Transverse colon (tissue), 4 donors: Measurements from ENCODE around the gene HOXD10. TPM values are rescaled to one million over a fixed set of nuclear protein-coding genes. Genes with fewer than 3 reads are reported as not detected.

Experiments
- DNase-seq: peaks from one replicate; pipeline ENCODE4 v3.0.0-alpha.2; 2019
- H3K27ac ChIP-seq, 4 donors: fragments of 200-600 bp; sonication (generic); 2 replicates each; pipeline ENCODE4 v1.5.1; 2016 to 2018; ENCODE audit warnings: inconsistent platforms in 4 of 4
- H3K27me3 ChIP-seq: fragments of 200-600 bp; sonication (generic); 2 replicates; pipeline ENCODE4 v1.5.1; 2017; ENCODE audit warnings: inconsistent platforms
- H3K36me3 ChIP-seq, 4 donors: fragments of 200-600 bp; sonication (generic); 2 replicates each; pipeline ENCODE4 v1.5.1; 2017 to 2019; ENCODE audit warnings: inconsistent platforms in 4 of 4
- H3K4me1 ChIP-seq, 4 donors: fragments of 200-600 bp; sonication (generic); 2 replicates each; pipeline ENCODE4 v1.5.1; 2017 to 2020; ENCODE audit warnings: inconsistent platforms in 4 of 4
- H3K4me3 ChIP-seq, 4 donors: fragments of 200-600 bp; sonication (generic); 1 replicate in 1 of 4; 2 replicates in 3 of 4; pipeline versions ENCODE4 v1.5.1 to v1.6.1; 2017 to 2019; ENCODE audit warnings: inconsistent platforms in 4 of 4
- H3K9me3 ChIP-seq, 2 donors: fragments of 200-600 bp; sonication (generic); 2 replicates each; pipeline ENCODE4 v1.5.1; 2017 to 2019; ENCODE audit warnings: inconsistent platforms in 2 of 2
- CTCF ChIP-seq, 5 experiments: fragments of 200-600 bp in 3 of 5; fragments of 450-650 bp in 2 of 5; sonication (generic) in 3 of 5; IDR thresholded peaks; 1 replicate in 2 of 5; 2 replicates in 3 of 5; pipeline ENCODE4 v1.5.1; 2016 to 2017; ENCODE audit warnings: antibody characterized with exemption in 5 of 5, inconsistent platforms in 3 of 5, mild to moderate bottlenecking in 2 of 5, moderate library complexity in 1 of 5
- EP300 ChIP-seq: sonication (generic); formaldehyde crosslinking; IDR thresholded peaks from one replicate; pipeline ENCODE4 v1.6.1; 2017; ENCODE audit warnings: antibody characterized with exemption, low read depth
- POLR2A ChIP-seq: fragments of 450-650 bp; IDR thresholded peaks from one replicate; pipeline ENCODE4 v1.6.1; 2016; ENCODE audit warnings: antibody characterized with exemption, mild to moderate bottlenecking, moderate library complexity
- POLR2AphosphoS5 ChIP-seq, 3 donors: sonication (generic); formaldehyde crosslinking; IDR thresholded peaks; one replicate each; pipeline ENCODE4 v1.6.1; 2016; ENCODE audit warnings: antibody characterized with exemption in 3 of 3
- WGBS, 2 donors: methylation state at CpG; one replicate each; pipeline ENCODE4 v1.1.5; 2018; ENCODE audit warnings: low coverage in 1 of 2; 5-methylcytosine and 5-hydroxymethylcytosine counted together
- in situ Hi-C, 4 donors: fragments of 200-750 bp; cut with MboI; loops; one replicate each; pipeline versions ENCODE4 v1.15.0 to v1.15.1; 2017; ENCODE audit warnings: low sequenced_read_pairs in 3 of 4, low pct_ligation_motif_present in 1 of 4, low pct_unique_long_range_greater_than_20kb in 1 of 4
- intact Hi-C: fragments of 100-400 bp; cut with DNase I; formaldehyde crosslinking; loops from one replicate; pipeline ENCODE4 v1.15.1; 2023; ENCODE audit warnings: low total_unique reads
- total RNA-seq, 4 donors: library from RNA; depleted of rRNA; stranded (reverse); fragments of >200 nt; gene quantifications; one replicate each; pipeline ENCODE4 v1.1.0, GENCODE V29; 2016

The HOXD10 gene
- total RNA-seq, 4 donors from 2014 or later: 1.1 to 25.1 (median 7.6) TPM

GRCh38 chr2:176133389-176133788 lies 16.8 kb downstream of the HOXD10 start:
- Histone ChIP-seq H3K4me3 (no peak overlapping the region), H3K4me1 (peaks cover 11 to 64% (median 38%) of the 10 kb centered on the region in 4 donors), H3K27me3 (peaks cover 61% of the 10 kb centered on the region), H3K27ac (peak overlapping the region; percentile 94 to 96 (median 94)), H3K36me3 (no peaks in the 10 kb centered on the region), H3K9me3 (no peaks in the 10 kb centered on the region)
- TF ChIP-seq CTCF (IDR thresholded peaks at IDR 0.05) (no peak), POLR2A (no peak), POLR2AphosphoS5 (IDR thresholded peaks at IDR 0.05) (no peak), EP300 (no peak)
- intact Hi-C loops (no loop called here), in situ Hi-C loops (loop anchor here in 1 of 4 donors (25.0 kb wide), 1 partner anchor 679 kb away; no protein-coding TSS in a partner anchor)
- DNase-seq: no peak

- Histone ChIP-seq H3K4me1 (peaks cover 11 to 57% (median 33%) of the 10 kb centered on the region in 4 donors), H3K9me3 (no peaks in the 10 kb centered on the region), H3K27ac (peak overlapping the region; percentile 91 to 96 (median 94)), H3K36me3 (no peaks in the 10 kb centered on the region), H3K27me3 (peaks cover 59% of the 10 kb centered on the region), H3K4me3 (no peak overlapping the region)
- no peak for TF ChIP-seq POLR2A
- no peak for TF ChIP-seq CTCF (IDR thresholded peaks at IDR 0.05)
- TF ChIP-seq POLR2AphosphoS5 (IDR thresholded peaks at IDR 0.05): no peak
- TF ChIP-seq EP300: no peak
- in situ Hi-C loops (loop anchor here in 1 of 4 donors (25.0 kb wide), 1 partner anchor 678 kb away; no protein-coding TSS in a partner anchor), intact Hi-C loops (no loop called here)
- 47 to 57% methylated on average over 3 to 4 of the region's 4 CpGs for WGBS, 2 donors
- DNase-seq: no peak
Observed at GRCh38 chr2:176134035-176134434, 17.5 kb downstream of the HOXD10 start.

GRCh38 chr2:176135035-176135440 lies 18.5 kb downstream of the HOXD10 start:
- in situ Hi-C loops: loop anchor here in 2 of 4 donors (5.0 to 25.0 kb wide), 4 partner anchors 322 to 677 kb away; no protein-coding TSS in a partner anchor
- Histone ChIP-seq H3K4me1 (peaks cover 14 to 57% (median 31%) of the 10 kb centered on the region in 4 donors), H3K36me3 (no peaks in the 10 kb centered on the region), H3K4me3 (no peak overlapping the region), H3K27me3 (peaks cover 54% of the 10 kb centered on the region), H3K27ac (peak overlapping the region; percentile 91 to 96 (median 94)), H3K9me3 (no peaks in the 10 kb centered on the region)
- intact Hi-C loops: loop anchor here (5.0 kb wide), 1 partner anchor 1012 kb away; no protein-coding TSS in a partner anchor
- TF ChIP-seq POLR2A (no peak), POLR2AphosphoS5 (IDR thresholded peaks at IDR 0.05) (no peak), EP300 (no peak), CTCF (IDR thresholded peaks at IDR 0.05) (no peak)
- DNase-seq: no peak

- intact Hi-C loops: loop anchor here (5.0 kb wide), 1 partner anchor 1011 kb away; no protein-coding TSS in a partner anchor
- WGBS, 2 donors: 3 to 11% methylated on average over 10 to 48 of the region's 71 CpGs
- DNase-seq: peak; percentile 56
Observed at GRCh38 chr2:176136374-176137251, 20.0 kb downstream of the HOXD10 start.

More at GRCh38 chr2:176136374-176137251, 20.0 kb downstream of the HOXD10 start:
- in situ Hi-C loops: loop anchor here in 2 of 4 donors (5.0 to 25.0 kb wide), 4 partner anchors 321 to 676 kb away; no protein-coding TSS in a partner anchor
- TF ChIP-seq EP300 (no peak), CTCF (IDR thresholded peaks at IDR 0.05) (peak in 1 of 5 experiments; percentile 17)
- peaks cover 48% of the 10 kb centered on the region for H3K27me3 ChIP-seq
- H3K36me3 ChIP-seq: no peaks in the 10 kb centered on the region
- H3K4me1 ChIP-seq: peaks cover 21 to 57% (median 34%) of the 10 kb centered on the region in 4 donors
- peak overlapping the region; percentile 59 to 80 (median 73) for H3K4me3 ChIP-seq
- no peaks in the 10 kb centered on the region for H3K9me3 ChIP-seq
- peak overlapping the region; percentile 91 to 96 (median 94) for H3K27ac ChIP-seq
